Measurements from ENCODE around the gene OTUB2. TPM values are rescaled to one million over a fixed set of nuclear protein-coding genes. Genes with fewer than 3 reads are reported as not detected.

OTUB2 gene
- total and polyA plus RNA-seq, 9 donors, result 0.41 to 1.6 (median 0.76) TPM

GRCh38 chr14:93984070-93984469 is 42.1 kb upstream of the OTUB2 start:
- WGBS, 3 donors, result 81 to 90% (median 83%) methylated on average over 3 of the region's 3 CpGs
- Histone ChIP-seq H3K27me3 (no peaks in the 10 kb centered on the region), H3K9me3 (no peaks in the 10 kb centered on the region), H3K36me3 (no peaks in the 10 kb centered on the region), H3K4me3 (no peak overlapping the region), H3K27ac (no peak overlapping the region), H3K4me1 (ENCODE audit: insufficient read depth) (peaks cover 2% of the 10 kb centered on the region)
- intact Hi-C loops (cut with DNase I), result no loop called here
- TF ChIP-seq EP300 (IDR thresholded peaks at IDR 0.05) (no peak), POLR2A (IDR thresholded peaks at IDR 0.05) (no peak), CTCF (IDR thresholded peaks at IDR 0.05) (no peak)
- DNase-seq, result no peak

GRCh38 chr14:93984987-93985410 is 41.1 kb upstream of the OTUB2 start:
- no peak for TF ChIP-seq CTCF (IDR thresholded peaks at IDR 0.05)
- no peak for TF ChIP-seq POLR2A (IDR thresholded peaks at IDR 0.05)
- TF ChIP-seq EP300 (IDR thresholded peaks at IDR 0.05), result no peak
- H3K4me1 ChIP-seq (ENCODE audit: insufficient read depth), result peaks cover 2% of the 10 kb centered on the region
- intact Hi-C loops (cut with DNase I), result no loop called here
- no peak overlapping the region for H3K27ac ChIP-seq
- H3K27me3 ChIP-seq, result no peaks in the 10 kb centered on the region
- 18 to 29% (median 24%) methylated on average over 7 of the region's 7 CpGs for WGBS, 3 donors
- H3K36me3 ChIP-seq, result no peaks in the 10 kb centered on the region
- H3K4me3 ChIP-seq, result no peak overlapping the region
- no peaks in the 10 kb centered on the region for H3K9me3 ChIP-seq
- peak in 2 of 5 donors; percentile 39 to 45 for DNase-seq

- DNase-seq, result no peak
- no peak for TF ChIP-seq CTCF (IDR thresholded peaks at IDR 0.05)
- no peak for TF ChIP-seq EP300 (IDR thresholded peaks at IDR 0.05)
- no peak for TF ChIP-seq POLR2A (IDR thresholded peaks at IDR 0.05)
- Histone ChIP-seq H3K27ac (no peak overlapping the region), H3K9me3 (no peaks in the 10 kb centered on the region), H3K4me1 (ENCODE audit: insufficient read depth) (peaks cover 2% of the 10 kb centered on the region), H3K27me3 (no peaks in the 10 kb centered on the region), H3K36me3 (no peaks in the 10 kb centered on the region), H3K4me3 (no peak overlapping the region)
- WGBS, 3 donors, result 76 to 89% (median 83%) methylated on average over 9 of the region's 9 CpGs
- intact Hi-C loops (cut with DNase I), result no loop called here
These were observed 39.2 kb upstream of the OTUB2 start for GRCh38 chr14:93986955-93987354.

- intact Hi-C loops (cut with DNase I), result no loop called here
- Histone ChIP-seq H3K36me3 (no peaks in the 10 kb centered on the region), H3K9me3 (no peaks in the 10 kb centered on the region), H3K4me1 (ENCODE audit: insufficient read depth) (peaks cover 2% of the 10 kb centered on the region), H3K27ac (no peak overlapping the region), H3K27me3 (no peaks in the 10 kb centered on the region), H3K4me3 (no peak overlapping the region)
- TF ChIP-seq CTCF (IDR thresholded peaks at IDR 0.05), result no peak
- TF ChIP-seq POLR2A (IDR thresholded peaks at IDR 0.05), result no peak
- DNase-seq, result no peak
- WGBS, 3 donors, result 76 to 78% (median 77%) methylated on average over 11 to 12 of the region's 12 CpGs
These were observed 38.8 kb upstream of the OTUB2 start for GRCh38 chr14:93987376-93987775.
